ENCODE measurements around the gene PRR5L.
"Not testable (repeated sequence)": the region's sequence is repeated elsewhere in the genome, so short reads cannot be mapped to it uniquely, and the experiment has no call there.

The PRR5L gene

DNA sequence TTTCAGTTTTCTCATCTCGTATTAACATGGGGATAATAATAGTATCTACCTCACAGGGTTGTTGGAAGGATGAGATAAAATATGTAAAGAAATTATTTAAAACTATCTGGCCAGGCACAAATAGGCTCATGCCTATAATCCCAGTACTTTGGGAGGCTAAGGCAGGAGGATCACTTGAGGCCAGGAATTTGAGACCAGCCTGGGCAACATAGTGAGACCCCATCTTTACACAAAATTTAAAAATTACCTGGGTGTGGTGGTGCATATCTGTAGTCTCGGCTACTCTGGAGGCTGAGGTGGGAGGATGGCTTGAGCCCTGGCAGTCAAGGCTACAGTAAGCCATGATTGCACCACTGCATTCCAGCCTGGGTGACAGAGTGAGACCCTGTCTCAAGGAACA lies 215.0 kb downstream of the PRR5L start:
- DNase-seq = not testable (repeated sequence)

DNA sequence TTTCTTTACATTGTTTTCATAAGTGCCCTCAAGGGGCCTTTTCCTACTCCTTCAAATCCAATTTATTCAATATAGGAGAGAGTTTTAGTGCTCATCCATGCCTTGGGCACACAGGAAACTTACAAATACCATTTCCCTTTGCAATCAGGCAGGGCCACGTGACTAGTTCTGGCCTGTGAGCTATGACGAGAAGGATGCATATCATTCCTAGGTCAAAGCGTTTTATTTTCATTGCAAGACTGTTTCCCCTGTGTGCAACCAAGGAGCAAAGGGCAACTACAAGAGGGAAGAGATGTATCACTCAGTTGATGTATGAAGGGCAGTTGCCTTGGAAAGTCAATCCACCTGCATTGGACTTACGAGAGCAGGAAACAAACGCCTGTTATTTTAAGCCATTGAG lies 215.9 kb downstream of the PRR5L start:
- DNase-seq = no peak

DNA sequence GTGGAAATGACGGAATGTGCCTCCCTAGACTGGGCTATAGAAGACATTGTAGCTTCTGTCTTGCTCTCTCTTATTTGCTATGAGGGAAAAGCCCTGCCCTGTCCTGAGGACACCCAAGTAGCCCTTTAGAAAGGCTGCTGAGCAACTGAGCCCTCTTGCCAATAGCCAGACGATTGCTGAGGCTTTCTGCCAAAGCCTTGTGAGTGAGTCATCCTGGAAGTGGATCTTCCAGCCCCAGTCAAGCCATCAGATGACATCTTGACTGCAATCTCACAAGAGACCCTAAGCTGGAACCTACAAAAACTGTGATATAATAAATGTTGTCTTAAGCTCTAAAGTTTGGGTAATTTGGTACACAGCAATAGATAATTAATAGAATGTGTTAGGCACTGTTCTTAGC lies 217.9 kb downstream of the PRR5L start:
- no peak for DNase-seq
